ENCODE data around the gene FAM200B.

DNA sequence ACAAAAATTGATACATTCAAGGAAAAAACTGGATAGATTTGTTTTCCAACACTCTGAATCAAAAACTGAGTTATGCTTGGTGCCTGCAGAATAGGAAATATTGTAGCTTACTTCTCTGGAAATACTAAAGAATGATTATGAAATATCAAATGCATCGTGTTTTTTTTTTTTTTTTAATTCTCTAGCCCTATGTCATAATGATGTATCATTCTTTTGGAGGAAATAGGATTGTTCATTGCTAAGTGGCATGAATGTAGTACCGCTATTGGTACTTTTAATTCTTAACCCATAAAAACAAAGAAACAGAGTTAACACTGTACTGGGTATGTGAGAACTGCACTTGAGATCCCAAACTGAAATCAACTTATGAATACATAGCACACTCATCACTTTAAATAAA, 7.6 kb upstream of the FAM200B start:
- TF ChIP-seq, protein P1, sequence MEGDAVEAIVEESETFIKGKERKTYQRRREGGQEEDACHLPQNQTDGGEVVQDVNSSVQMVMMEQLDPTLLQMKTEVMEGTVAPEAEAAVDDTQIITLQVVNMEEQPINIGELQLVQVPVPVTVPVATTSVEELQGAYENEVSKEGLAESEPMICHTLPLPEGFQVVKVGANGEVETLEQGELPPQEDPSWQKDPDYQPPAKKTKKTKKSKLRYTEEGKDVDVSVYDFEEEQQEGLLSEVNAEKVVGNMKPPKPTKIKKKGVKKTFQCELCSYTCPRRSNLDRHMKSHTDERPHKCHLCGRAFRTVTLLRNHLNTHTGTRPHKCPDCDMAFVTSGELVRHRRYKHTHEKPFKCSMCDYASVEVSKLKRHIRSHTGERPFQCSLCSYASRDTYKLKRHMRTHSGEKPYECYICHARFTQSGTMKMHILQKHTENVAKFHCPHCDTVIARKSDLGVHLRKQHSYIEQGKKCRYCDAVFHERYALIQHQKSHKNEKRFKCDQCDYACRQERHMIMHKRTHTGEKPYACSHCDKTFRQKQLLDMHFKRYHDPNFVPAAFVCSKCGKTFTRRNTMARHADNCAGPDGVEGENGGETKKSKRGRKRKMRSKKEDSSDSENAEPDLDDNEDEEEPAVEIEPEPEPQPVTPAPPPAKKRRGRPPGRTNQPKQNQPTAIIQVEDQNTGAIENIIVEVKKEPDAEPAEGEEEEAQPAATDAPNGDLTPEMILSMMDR (conservative IDR thresholded peaks at IDR 0.05 in 1 of 2, IDR thresholded peaks at IDR 0.05 in 1 of 2; ENCODE audit: low read depth in 1 of 2, low read length in 2 of 2): no peak
- TF ChIP-seq EZH2 (IDR thresholded peaks at IDR 0.05; ENCODE audit: low read length, missing control alignments): no peak

All from fibroblast of lung (primary cell).